A204.1 (cell line): ENCODE measurements around the gene TRIP6.

Experiments
- FAIRE-seq: peaks from 2 replicates; lab custom pipeline; 2012; peaks lifted over from hg19 to GRCh38; lab: Jason Lieb, UNC

The TRIP6 gene

DNA sequence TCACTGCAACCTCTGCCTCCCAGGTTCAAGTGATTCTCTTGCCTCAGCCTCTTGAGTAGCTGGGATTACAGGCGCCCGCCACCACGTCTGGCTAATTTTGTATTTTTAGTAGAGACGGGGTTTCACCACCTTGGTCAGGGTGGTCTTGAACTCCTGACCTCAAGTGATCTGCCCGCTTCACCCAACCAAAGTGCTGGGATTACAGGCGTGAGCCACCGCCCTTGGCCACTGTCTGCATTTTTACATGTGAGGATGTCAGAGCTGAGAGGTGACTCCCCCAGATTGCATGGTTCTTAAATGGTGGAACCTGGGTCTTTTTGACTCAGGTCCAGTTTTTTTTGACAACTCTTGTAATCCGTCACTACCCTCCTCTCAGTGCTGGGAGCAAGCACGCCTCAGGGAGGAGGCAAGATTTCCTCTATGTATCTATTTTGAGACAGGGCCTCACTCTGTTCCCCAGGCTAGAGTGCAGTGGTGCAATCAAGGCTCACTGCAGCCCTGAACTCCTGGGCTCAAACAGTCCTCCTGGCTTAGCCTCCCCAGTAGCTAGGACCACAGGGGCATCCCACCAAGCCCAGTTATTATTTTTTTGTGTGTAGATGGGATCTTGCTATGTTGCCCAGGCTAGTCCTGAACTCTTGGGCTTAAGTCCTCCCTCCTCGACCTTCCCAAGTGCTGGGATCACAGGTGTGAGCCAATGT lies 6.6 kb downstream of the TRIP6 start:
- no peak for FAIRE-seq

DNA sequence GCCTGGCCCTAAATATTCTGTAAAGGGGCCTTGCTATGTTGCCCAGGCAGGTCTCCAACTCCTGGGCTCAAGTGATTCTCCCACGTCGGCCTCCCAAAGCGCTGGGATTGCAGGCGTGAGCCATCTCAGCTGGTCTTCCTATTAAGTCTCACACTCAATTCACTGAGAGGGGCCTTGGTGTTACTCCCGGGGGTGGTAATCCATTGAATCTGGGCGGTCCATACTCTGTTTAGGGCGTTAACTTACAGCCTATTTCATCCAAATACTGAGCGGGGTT lies 7.1 kb downstream of the TRIP6 start:
- no peak for FAIRE-seq

DNA sequence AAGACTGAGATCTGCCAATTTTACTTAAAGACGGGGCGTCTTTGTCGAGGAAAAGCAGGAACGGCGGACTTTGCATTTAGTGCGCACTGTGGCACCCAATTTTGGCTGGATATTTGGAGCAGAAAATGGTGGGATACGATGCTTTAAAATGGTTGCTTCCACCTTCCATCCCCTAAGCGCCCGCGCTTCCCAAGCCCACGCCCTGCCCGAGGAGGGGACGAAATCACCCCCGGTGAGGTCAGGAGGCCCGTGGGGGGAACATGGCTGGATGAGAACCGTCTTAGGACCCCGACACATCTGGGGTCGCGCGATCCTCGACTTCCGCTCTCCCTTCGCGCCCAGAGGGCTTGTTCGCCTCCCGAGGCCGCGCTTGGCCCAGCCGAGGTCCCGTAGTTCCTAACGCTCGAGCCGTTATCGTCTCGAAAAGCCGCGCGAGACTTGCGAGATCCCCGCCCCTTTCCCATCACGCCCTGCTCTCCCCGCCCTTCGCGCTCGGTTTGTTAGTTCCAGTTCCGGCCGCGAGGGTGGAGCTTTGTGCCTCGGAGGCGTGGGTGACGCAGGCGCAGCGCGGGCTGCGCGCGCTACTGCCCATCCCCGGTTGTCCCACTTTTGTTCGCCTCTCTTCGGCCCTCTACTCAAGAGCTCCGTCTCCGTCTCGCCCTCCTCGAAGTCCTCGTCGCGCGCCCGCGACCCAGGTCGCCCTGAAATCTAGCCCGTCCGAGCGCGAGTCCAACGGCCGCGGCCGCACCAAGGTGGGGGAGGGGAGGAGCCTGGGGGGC lies 7.6 kb downstream of the TRIP6 start, which contains the start of gene SRRT:
Gene SRRT (plus strand): TSS at position 527 of the 779 bp plus-strand sequence. CDS start 488 bp downstream, outside the sequence.
- FAIRE-seq, result peak; percentile 98

DNA sequence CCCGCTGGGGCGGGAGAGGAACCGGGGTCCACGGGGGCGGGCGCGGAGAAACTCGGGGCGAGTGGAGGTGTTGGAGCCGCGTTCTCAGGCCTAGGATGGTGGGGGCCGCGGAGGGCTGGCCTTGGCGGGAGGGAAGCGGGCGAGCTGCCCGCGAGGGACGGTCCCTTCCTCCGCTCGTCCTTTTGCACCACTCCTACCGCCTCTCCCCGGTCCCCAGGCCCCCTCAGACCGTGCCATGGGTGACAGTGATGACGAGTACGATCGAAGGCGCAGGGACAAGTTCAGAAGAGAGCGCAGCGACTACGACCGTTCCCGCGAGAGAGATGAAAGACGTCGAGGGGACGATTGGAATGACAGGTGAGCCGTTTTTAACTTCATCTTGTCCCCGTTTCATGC lies 8.2 kb downstream of the TRIP6 start:
- FAIRE-seq, result no peak

DNA sequence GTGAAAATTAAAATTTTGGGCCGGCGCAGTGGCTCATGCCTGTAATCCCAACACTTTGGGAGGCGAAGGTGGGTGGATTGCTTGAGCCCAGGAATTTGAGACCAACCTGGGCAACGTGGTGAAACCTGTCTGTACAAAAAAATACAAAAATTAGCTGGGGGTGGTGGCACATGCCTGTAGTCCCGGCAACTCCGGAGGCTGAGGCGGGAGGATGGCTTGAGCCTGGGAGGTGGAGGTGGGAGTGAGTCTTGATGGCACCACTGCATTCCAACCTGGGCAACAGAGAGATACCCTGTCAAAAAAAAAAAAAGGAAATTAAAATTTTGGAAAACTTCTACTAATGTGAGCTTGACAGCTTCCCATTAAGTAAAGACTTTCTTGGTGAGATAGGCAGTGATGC lies 10.8 kb downstream of the TRIP6 start:
- no peak for FAIRE-seq

DNA sequence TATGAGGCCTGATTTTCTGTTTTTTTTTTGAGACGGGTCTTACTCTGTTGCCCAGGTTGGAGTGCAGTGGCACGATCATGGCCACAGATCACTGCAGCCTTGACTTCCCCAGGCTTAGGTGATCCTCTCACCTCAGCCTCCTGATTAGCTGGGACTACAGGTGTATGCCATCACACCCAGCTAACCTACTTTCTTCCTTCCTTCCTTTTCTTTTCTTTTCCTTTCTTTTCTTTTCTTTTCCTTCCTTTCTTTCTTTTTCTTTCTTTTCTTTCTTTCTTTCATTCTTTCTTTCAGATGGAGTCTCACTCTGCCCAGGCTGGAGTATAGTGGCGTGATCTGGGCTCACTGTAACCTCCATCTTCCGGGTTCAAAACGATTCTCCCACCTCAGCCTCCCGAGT lies 11.5 kb downstream of the TRIP6 start:
- FAIRE-seq, result no peak

DNA sequence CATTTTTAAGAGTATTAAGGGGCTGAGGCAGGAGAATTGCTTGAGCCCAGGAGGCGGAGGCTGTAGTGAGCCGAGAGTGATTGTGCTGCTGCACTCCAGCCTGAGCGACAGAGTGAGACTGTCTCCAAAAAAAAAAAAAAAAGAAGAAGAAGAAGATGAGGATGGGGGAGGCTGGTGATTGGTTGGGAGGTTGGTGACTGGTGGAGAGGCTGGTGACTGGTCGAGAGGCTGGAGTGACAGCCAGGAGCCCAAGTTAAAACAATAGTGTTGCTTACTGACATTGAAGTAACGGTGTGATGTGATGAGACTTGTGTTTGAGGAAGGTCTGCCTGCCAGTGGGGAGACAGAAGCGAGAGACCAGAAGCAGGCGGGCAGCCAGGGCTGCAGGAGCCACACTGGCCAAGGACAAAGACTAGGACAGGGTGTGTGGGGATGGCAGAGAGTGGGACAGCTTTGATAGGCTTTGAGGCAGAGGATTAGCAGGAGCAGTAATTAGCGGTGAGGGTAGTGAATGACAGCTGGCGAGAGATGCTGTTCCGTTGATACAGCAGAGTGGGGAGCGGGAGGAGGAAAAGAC lies 12.6 kb downstream of the TRIP6 start:
- no peak for FAIRE-seq

DNA sequence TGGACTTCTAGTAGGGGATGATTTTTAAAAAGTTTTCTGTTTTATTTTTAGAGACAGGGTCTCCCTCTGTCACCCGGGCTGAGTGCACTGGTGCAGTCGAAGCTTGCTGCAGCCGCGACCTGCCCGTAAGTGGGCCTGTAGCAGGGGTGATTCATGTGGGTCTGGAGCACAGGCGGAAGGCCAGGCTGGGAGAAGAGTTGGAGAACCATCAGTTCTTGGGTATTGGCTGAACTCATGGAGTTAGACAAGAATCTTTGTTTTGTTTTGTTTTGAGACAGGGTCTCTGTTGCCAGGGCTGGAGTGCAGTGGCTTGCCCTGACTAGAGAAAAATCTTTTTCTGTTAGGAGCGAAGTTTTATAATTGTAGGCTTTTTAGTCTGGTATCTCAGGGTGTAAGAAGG lies 13.5 kb downstream of the TRIP6 start:
- FAIRE-seq, result no peak

DNA sequence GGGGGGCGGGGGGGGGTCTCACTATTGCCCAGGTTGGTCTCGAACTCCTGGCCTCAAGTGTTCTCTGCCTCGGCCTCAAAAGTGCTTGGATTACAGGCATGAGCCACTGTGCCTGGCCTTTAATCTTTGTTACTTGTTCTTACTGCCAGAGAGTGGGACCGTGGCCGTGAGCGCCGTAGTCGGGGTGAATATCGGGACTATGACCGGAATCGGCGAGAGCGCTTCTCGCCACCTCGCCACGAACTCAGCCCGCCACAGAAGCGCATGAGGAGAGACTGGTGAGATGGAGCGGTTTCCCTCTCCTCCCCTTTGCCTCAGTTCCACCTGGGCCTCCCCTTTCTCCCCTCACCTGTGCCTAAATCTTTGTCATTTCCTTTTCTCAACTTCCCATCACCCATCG lies 13.9 kb downstream of the TRIP6 start:
- no peak for FAIRE-seq

DNA sequence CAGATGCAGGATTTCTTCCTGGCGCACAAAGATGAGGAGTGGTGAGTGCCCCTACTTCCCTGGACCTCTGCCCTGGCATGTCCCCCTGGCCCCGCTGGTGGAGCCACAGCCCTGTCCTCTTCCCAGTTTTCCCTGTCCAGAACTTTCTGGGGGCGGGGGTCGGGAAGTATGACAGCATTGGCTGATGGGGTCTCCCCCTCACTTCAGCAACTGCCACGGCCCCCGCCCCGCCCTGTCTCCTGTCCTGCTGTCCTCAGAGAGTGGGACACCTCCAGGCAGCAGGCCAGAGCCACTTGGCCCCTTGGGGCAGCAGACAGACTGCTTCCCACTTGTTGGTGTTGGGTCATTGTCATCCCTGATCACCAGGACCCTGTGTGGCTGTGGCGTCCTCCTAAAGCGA lies 15.0 kb downstream of the TRIP6 start:
- no peak for FAIRE-seq

DNA sequence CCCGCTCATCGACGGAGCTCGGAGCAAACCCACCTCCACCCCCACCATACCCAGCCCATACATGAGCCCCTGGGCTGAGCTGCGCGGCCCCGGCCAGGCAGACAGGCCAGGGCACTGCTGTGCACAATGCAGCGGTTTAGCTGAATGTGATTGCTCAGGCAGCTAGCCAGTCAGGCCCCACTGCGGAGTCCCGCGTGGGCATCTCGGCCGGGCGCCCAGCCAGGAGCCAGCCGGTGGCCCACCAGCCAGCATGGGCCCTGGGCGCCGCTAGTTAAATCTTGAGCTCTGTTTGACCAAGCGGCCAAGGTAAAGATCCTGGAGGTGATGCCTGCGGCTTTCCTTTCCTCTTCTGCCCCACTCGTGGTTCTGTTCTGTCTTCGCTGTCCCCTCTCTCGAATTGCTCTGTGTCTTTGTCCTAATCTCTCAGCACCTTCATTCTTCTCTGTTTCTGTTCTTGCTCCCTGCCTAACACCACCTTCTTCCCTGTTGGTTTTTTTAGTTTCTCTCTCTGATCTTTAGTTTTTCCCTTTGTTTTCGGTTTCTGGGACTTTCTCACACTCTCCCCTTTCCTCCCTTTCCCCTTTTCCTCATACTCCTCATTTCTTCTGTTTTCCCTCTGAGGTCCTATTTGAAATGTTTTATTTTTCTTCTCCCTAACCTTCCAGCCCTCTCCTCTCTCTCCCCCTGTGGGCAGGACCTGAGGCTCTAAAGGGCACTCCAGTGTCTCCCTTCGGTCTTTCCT lies 15.8 kb downstream of the TRIP6 start:
- no peak for FAIRE-seq

DNA sequence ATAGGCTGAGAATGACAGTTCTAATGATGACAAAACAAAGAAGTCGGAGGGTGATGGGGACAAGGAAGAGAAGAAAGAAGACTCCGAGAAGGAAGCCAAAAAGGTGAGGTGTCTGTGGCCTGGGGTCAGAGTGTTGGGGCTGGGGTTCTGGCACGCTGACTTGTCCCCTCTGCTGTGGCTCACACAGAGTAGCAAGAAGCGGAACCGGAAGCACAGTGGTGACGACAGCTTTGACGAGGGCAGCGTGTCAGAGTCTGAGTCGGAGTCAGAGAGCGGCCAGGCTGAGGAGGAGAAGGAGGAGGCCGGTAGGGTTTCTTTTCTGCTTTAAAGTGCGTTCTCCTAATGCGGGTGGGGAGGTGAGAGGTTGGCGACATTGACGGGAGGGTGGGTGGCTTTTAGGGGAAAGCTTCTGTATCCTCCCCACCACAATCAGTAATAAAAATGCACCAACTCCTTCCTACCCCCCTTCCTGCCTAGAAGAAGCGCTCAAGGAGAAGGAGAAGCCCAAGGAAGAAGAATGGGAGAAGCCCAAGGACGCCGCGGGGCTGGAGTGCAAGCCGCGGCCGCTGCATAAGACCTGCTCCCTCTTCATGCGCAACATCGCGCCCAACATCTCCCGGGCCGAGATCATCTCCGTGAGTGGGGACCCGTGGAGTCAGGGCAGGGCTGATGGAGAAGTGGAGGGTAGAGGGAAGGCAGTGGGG lies 17.7 kb downstream of the TRIP6 start:
- no peak for FAIRE-seq

DNA sequence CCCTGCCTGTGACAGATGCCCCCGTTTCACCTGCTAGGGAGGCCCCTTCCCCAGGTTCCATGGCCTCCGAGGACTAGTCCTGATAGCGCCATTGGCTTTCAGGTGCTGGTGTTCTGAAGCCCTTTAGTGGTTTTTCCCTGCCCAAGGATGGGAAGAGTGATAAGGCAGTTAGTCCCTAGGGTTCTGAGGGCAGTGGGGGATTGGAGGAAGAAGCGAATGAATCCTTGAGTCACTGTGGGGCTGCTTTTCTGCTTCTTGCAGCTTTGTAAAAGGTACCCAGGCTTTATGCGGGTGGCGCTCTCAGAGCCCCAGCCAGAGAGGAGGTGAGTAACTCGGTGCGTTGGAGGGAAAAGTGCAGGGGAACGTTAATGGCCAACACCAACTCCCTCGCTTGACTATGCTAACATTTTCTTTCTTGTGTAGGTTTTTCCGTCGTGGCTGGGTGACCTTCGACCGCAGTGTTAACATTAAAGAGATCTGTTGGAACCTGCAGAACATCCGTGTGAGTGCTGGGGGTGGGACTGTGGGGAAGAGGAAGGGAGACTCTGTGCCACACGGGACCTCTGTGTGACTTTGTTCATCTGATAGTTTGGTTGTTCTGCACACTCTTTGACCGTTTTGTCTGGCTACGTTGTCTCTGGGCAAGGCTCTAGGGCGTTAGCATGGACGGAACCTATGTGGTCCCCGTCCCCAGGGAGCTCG lies 18.4 kb downstream of the TRIP6 start:
- no peak for FAIRE-seq

DNA sequence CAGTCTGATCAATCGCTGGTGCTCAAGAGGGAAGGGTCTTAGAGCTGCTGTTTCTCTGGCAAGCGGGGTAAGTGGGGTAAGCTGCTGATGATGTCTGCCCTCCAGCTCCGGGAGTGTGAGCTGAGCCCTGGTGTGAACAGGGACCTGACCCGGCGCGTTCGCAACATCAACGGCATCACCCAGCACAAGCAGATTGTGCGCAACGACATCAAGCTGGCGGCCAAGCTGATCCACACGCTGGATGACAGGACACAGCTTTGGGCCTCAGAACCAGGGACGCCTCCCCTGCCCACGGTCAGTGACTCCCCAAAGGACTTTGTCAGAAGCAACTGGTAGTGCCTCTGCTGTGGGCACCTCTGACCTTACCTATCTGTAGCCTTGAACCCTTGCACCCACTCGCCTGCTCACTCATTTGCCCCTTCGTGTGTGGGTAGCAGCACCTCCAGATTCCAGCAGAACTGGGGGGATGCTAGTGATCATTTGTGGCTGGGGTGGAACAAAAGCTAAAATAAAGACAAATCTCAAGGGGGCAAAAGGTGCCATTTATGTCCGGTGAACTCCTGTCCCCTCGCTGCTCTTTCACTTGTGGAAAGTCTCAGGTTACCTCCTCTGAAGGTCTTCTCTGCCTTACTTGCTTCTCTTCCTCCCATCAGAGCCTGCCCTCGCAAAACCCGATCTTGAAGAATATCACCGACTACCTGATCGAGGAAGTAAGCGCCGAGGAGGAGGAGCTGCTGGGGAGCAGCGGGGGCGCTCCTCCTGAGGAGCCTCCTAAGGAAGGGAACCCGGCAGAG lies 19.2 kb downstream of the TRIP6 start:
- no peak for FAIRE-seq

DNA sequence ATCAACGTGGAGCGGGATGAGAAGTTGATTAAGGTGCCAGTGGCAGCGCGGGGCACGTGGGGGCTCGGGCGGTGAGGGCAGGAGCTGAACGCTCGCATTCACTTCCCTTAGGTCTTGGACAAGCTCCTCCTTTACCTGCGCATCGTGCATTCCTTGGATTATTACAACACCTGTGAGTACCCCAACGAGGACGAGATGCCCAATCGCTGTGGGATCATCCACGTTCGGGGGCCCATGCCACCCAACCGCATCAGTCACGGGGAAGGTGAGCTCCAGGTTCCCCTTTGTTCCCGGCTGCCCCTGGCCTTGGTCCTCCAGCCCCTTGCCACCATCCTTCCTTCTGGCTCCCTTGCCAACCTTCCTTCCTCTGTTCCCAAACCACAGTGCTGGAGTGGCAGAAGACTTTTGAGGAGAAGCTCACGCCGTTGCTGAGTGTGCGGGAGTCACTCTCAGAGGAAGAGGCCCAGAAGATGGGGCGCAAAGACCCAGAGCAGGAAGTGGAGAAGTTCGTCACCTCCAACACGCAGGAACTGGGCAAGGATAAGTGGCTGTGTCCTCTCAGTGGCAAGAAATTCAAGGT lies 19.8 kb downstream of the TRIP6 start:
- FAIRE-seq, result no peak

DNA sequence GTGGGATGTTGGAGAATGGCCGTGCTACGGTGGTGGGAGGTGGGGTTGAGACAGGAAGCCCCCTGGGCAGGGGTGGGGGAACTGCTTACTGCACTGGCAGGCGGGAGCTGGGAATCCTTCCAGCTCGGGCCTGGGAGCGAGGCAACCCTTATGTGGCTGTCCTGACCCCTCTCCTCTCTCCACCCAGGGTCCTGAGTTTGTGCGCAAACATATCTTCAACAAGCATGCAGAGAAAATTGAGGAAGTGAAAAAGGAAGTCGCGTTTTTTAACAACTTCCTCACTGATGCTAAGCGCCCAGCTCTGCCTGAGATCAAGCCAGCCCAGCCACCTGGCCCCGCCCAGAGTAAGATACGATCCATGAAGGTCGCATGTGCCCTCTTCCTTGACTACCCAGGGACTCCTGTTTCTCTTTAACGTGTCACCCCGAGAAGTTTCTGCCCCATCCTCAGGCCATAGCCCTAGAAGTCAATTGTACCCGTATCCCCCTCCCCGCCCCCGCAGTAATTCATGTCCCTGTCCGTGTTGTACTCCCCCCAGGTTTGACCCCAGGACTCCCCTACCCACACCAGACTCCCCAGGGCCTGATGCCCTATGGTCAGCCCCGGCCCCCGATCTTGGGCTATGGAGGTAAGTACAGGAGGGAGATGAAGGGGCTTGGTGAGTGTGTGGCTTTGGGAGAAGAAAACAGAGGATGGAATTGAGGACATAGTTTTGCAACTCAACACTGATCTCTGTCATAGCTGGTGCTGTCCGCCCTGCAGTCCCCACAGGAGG lies 20.5 kb downstream of the TRIP6 start:
- no peak for FAIRE-seq

DNA sequence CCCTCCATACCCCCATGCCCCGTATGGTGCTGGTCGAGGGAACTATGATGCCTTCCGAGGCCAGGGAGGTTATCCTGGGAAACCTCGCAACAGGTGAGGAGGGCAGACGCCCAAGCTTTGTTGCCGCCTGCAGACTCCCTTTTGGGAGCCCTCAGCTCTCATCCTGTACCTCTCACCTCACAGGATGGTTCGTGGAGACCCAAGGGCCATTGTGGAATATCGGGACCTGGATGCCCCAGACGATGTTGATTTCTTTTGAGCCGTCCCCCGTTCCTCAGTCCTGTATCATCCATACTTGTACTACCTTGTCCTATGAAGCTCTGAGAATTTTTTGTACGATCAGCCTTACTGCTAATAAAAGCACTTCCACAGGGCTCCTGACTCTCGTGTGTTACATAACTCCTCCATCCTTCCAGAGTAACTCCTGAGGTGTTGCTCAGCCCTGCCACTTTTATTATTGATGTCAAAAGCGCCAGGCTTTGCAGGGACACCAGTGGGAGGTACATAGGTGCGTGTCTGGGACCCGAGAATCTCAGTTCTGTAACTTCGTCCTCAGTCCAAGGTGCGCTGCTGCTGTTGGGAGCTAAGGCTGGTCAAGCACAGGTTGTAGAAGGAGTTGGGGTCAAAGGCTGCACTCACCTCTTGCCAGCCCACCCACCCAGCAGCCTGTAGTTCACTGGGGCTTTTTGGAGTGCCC lies 21.3 kb downstream of the TRIP6 start:
- no peak for FAIRE-seq

DNA sequence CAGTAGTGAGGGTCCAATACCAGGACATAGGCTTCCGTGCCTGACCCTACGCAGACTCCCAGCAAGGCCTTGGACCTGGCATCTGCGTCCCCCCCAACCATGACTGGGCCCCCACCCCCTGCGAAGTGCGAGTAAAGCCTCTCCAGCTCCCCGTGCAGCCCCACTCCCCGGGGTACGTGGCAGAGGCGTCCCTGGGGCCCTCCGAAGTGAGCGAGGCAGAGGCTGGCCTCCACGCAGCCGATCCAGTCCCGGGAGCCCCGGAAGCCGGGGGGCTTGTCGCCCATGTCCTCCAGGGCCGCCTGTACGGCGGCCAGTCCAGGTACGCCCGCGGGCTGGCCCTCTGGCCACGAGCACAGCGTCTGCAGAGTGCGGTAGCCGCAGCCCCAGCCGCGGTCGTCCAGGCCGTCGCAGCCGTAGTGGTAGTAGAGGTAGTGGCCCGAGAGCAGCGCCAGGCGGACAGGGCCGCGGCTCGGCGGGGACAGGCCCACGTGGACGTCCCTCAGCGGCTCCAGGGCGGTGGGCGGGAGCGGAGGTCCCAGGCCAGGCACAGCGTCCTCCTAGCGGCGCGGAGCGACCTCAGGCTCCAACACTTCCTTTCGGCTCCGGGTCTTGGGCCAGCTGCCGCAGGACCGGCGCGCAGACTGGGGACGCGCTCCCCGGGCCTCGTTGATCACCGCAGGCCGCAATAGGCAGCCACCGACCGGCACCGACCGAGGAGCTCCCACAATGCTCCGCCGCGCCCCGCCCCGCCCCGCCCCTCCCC lies 22.0 kb downstream of the TRIP6 start, which contains the start of gene UFSP1:
Gene UFSP1 (minus strand): TSS at position 728 of the 763 bp plus-strand sequence. CDS start 444 bp downstream, at position 284.
- no peak for FAIRE-seq
